Liver (tissue), 3 donors: Measurements from ENCODE around the gene COL15A1.

Experiments
- CTCF ChIP-seq: fragments of 150-350 bp; IDR thresholded peaks from 2 replicates; pipeline ENCODE4 v1.5.1; 2017; ENCODE audit warnings: improper control_type of control experiment, low read depth, low read length; ENCODE audit not compliant: missing input control
- EGR1 ChIP-seq, 2 donors: IDR thresholded peaks; 2 replicates each; pipeline ENCODE4 v1.6.1; 2016 to 2018; ENCODE audit warnings: antibody characterized with exemption in 2 of 2, low read depth in 2 of 2
- FOXA1 ChIP-seq: IDR thresholded peaks from 2 replicates; pipeline ENCODE4 v1.6.1; 2016; ENCODE audit warnings: antibody characterized with exemption
- FOXA2 ChIP-seq: IDR thresholded peaks from 2 replicates; pipeline ENCODE4 v1.6.1; 2016; ENCODE audit warnings: antibody characterized with exemption
- GABPA ChIP-seq, 2 donors: IDR thresholded peaks in 1 of 2; conservative IDR thresholded peaks in 1 of 2; 2 replicates each; pipeline ENCODE4 v1.6.1; 2016; ENCODE audit warnings: antibody characterized with exemption in 2 of 2, mild to moderate bottlenecking in 1 of 2, moderate library complexity in 1 of 2
- JUND ChIP-seq, 2 donors: IDR thresholded peaks; 2 replicates each; pipeline ENCODE4 v1.6.1; 2016; ENCODE audit warnings: antibody characterized with exemption in 2 of 2
- MAX ChIP-seq: IDR thresholded peaks from 2 replicates; pipeline ENCODE4 v1.6.1; 2016; ENCODE audit warnings: antibody characterized with exemption
- RAD21 ChIP-seq, 2 donors: IDR thresholded peaks; 2 replicates each; pipeline ENCODE4 v1.6.1; 2016; ENCODE audit warnings: antibody characterized with exemption in 2 of 2, mild to moderate bottlenecking in 2 of 2
- REST ChIP-seq: IDR thresholded peaks from 2 replicates; pipeline ENCODE4 v1.6.1; 2016; ENCODE audit warnings: antibody characterized with exemption, mild to moderate bottlenecking
- RXRA ChIP-seq, 2 donors: IDR thresholded peaks; 2 replicates each; pipeline ENCODE4 v1.6.1; 2017 to 2018; ENCODE audit warnings: antibody characterized with exemption in 2 of 2, mild to moderate bottlenecking in 1 of 2
- SP1 ChIP-seq: IDR thresholded peaks from 2 replicates; pipeline ENCODE4 v1.6.1; 2018; ENCODE audit warnings: antibody characterized with exemption, mild to moderate bottlenecking
- TAF1 ChIP-seq: conservative IDR thresholded peaks from 2 replicates; pipeline ENCODE4 v1.6.1; 2016; ENCODE audit warnings: antibody characterized with exemption, mild to moderate bottlenecking
- YY1 ChIP-seq: IDR thresholded peaks from 2 replicates; pipeline ENCODE4 v1.6.1; 2016; ENCODE audit warnings: antibody characterized with exemption, mild to moderate bottlenecking
- ZBTB33 ChIP-seq: IDR thresholded peaks from 2 replicates; pipeline ENCODE4 v1.6.1; 2016; ENCODE audit warnings: antibody characterized with exemption
- donor health status: healthy.
- donor health status: healthy.

GRCh38 chr9:99093492-99093791, 149.7 kb downstream of the COL15A1 start:
- TF ChIP-seq CTCF = no peak
- no peak for TF ChIP-seq JUND (IDR thresholded peaks at IDR 0.05)
- no peak for TF ChIP-seq SP1
- TF ChIP-seq TAF1 = no peak
- no peak for TF ChIP-seq RXRA (IDR thresholded peaks at IDR 0.05)
- no peak for TF ChIP-seq RAD21 (IDR thresholded peaks at IDR 0.05)
- no peak for TF ChIP-seq YY1
- no peak for TF ChIP-seq EGR1 (IDR thresholded peaks at IDR 0.05; ENCODE audit: low read depth in 2 of 2)
- TF ChIP-seq MAX = no peak
- no peak for TF ChIP-seq GABPA (IDR thresholded peaks at IDR 0.05 in 1 of 2, conservative IDR thresholded peaks at IDR 0.05 in 1 of 2)
- TF ChIP-seq FOXA1 = no peak
- no peak for TF ChIP-seq REST
- TF ChIP-seq FOXA2 = no peak
- TF ChIP-seq ZBTB33 = no peak
